IMR-90 (cell line): ENCODE data around the gene PPM1H. TPM values are rescaled to one million over a fixed set of nuclear protein-coding genes. Genes with fewer than 3 reads are reported as not detected.
A peak's percentile ranks its signal among the peaks of the same experiment; 100 is the strongest.

Experiments
- ATAC-seq: fragments of 200-7000 bp; cut with Tn5 transposase; 2 replicates; pipeline ENCODE4 v1.9.1; 2020; ENCODE audit warnings: low read depth, mild to moderate bottlenecking, moderate library complexity
- BruUV-seq: library from RNA; stranded (reverse); fragments of 400-500 nt; replicated peaks from 2 replicates; lab custom pipeline; 2021; lab: Mats Ljungman, UMichigan
- CTCF ChIA-PET: fragments of 300-600 bp; formaldehyde crosslinking; extraction: SDS; loops from one replicate; lab custom pipeline; 2021; ENCODE audit warnings: antibody characterized with exemption; lab: Yijun Ruan, JAX
- POLR2A ChIA-PET: fragments of 300-600 bp; sonication (Branson Sonifier 250); formaldehyde crosslinking; loops from one replicate; lab custom pipeline; 2022; ENCODE audit warnings: antibody characterized with exemption; ENCODE audit not compliant: unreplicated experiment; lab: Charles Lee
- DNase-seq: peaks from one replicate; pipeline ENCODE4 v3.0.0; 2013
- H2AFZ ChIP-seq: replicated peaks from 2 replicates; pipeline ENCODE3; 2013; ENCODE audit warnings: low read length, mild to moderate bottlenecking; ENCODE audit not compliant: poor library complexity
- H2AK5ac ChIP-seq: 2 replicates; pipeline ENCODE4 v1.6.1; 2013; ENCODE audit warnings: low read depth, low read length, inconsistent platforms
- H2AK9ac ChIP-seq: replicated peaks from 2 replicates; pipeline ENCODE3; 2013; ENCODE audit warnings: mild to moderate bottlenecking, low read depth, low read length, moderate library complexity; ENCODE audit not compliant: poor library complexity
- H2BK120ac ChIP-seq: 2 replicates; pipeline ENCODE4 v1.6.1; 2013; ENCODE audit warnings: low read depth, low read length, inconsistent platforms
- H2BK15ac ChIP-seq: 3 replicates; pipeline ENCODE4 v1.6.1; 2013; ENCODE audit warnings: low read depth, low read length, inconsistent platforms
- H2BK20ac ChIP-seq: 2 replicates; pipeline ENCODE4 v1.6.1; 2013; ENCODE audit warnings: low read depth, mild to moderate bottlenecking, inconsistent platforms, low read length, moderate library complexity
- H2BK5ac ChIP-seq: 2 replicates; pipeline ENCODE4 v1.6.1; 2013; ENCODE audit warnings: mild to moderate bottlenecking, low read depth, low read length, inconsistent platforms; ENCODE audit not compliant: poor library complexity, severe bottlenecking
- H3K14ac ChIP-seq: replicated peaks from 2 replicates; pipeline ENCODE4 v1.6.1; 2013; ENCODE audit warnings: low read depth, low read length, inconsistent platforms
- H3K18ac ChIP-seq: 2 replicates; pipeline ENCODE4 v1.6.1; 2013; ENCODE audit warnings: low read depth, low read length, control low read depth
- H3K23ac ChIP-seq: 2 replicates; pipeline ENCODE4 v1.6.1; 2013; ENCODE audit warnings: low read depth, low read length, inconsistent platforms
- H3K27ac ChIP-seq: 2 replicates; pipeline ENCODE4 v1.5.1; 2013; ENCODE audit warnings: mild to moderate bottlenecking, control low read depth, low read length; ENCODE audit not compliant: insufficient read depth
- H3K27me3 ChIP-seq: 2 replicates; pipeline ENCODE4 v1.6.1; 2013; ENCODE audit warnings: low read length; ENCODE audit not compliant: control insufficient read depth, insufficient read depth
- H3K36me3 ChIP-seq: 2 replicates; pipeline ENCODE4 v1.6.1; 2013; ENCODE audit warnings: low read length, mixed read lengths; ENCODE audit not compliant: control insufficient read depth, insufficient read depth
- H3K4ac ChIP-seq: 2 replicates; pipeline ENCODE4 v1.6.1; 2013; ENCODE audit warnings: low read depth, low read length, inconsistent platforms
- H3K4me1 ChIP-seq: 2 replicates; pipeline ENCODE4 v1.6.1; 2013; ENCODE audit warnings: low read length, mixed read lengths; ENCODE audit not compliant: control insufficient read depth, insufficient read depth
- H3K4me2 ChIP-seq: 2 replicates; pipeline ENCODE4 v1.6.1; 2013; ENCODE audit warnings: low read depth, mild to moderate bottlenecking, control low read depth, low read length, moderate library complexity
- H3K4me3 ChIP-seq: 2 replicates; pipeline ENCODE4 v1.5.1; 2013; ENCODE audit warnings: low read depth, mild to moderate bottlenecking, control low read depth, low read length, moderate library complexity; ENCODE audit not compliant: insufficient read depth
- H3K56ac ChIP-seq: 2 replicates; pipeline ENCODE4 v1.6.1; 2013; ENCODE audit warnings: low read length, inconsistent platforms; ENCODE audit not compliant: insufficient read depth; ENCODE audit errors: extremely low read depth
- H3K79me1 ChIP-seq, 2 experiments: 2 replicates each; pipeline ENCODE4 v1.6.1; 2013; ENCODE audit warnings: low read length in 2 of 2, inconsistent platforms in 1 of 2, low read depth in 1 of 2
- H3K9ac ChIP-seq: 2 replicates; pipeline ENCODE4 v1.6.1; 2013; ENCODE audit warnings: low read depth, low read length, control low read depth
- H3K9me1 ChIP-seq: 2 replicates; pipeline ENCODE4 v1.6.1; 2013; ENCODE audit warnings: low read length, inconsistent platforms; ENCODE audit not compliant: insufficient read depth
- H3K9me3 ChIP-seq: 2 replicates; pipeline ENCODE4 v1.6.1; 2013; ENCODE audit warnings: low read length; ENCODE audit not compliant: control insufficient read depth, insufficient read depth
- H4K20me1 ChIP-seq: 2 replicates; pipeline ENCODE4 v1.6.1; 2013; ENCODE audit warnings: low read length, inconsistent platforms; ENCODE audit not compliant: insufficient read depth
- H4K5ac ChIP-seq: 2 replicates; pipeline ENCODE4 v1.6.1; 2013; ENCODE audit warnings: mild to moderate bottlenecking, low read depth, low read length, control low read depth
- H4K8ac ChIP-seq, 2 experiments: 2 replicates each; pipeline ENCODE4 v1.6.1; 2013; ENCODE audit warnings: low read depth in 2 of 2, low read length in 2 of 2, control low read depth in 1 of 2, inconsistent platforms in 1 of 2
- H4K91ac ChIP-seq: 2 replicates; pipeline ENCODE4 v1.6.1; 2013; ENCODE audit warnings: low read depth, low read length, inconsistent platforms; ENCODE audit not compliant: insufficient read depth
- BHLHE40 ChIP-seq: fragments of 150-350 bp; IDR thresholded peaks from 2 replicates; pipeline ENCODE4 v1.6.1; 2016; ENCODE audit warnings: mild to moderate bottlenecking, low read depth, low read length
- CEBPB ChIP-seq: IDR thresholded peaks from 2 replicates; pipeline ENCODE4 v1.6.1; 2012; ENCODE audit warnings: low read depth, low read length, improper control_type of control experiment
- CHD1 ChIP-seq: IDR thresholded peaks from 2 replicates; pipeline ENCODE4 v1.6.1; 2012; ENCODE audit warnings: low read depth, low read length, improper control_type of control experiment
- CTCF ChIP-seq: conservative IDR thresholded peaks from 2 replicates; pipeline ENCODE4 v1.5.1; 2012; ENCODE audit warnings: mild to moderate bottlenecking, low read depth, low read length, improper control_type of control experiment
- FOS ChIP-seq: fragments of 150-350 bp; IDR thresholded peaks from 2 replicates; pipeline ENCODE4 v1.6.1; 2016; ENCODE audit warnings: low read depth, low read length
- MAFK ChIP-seq: IDR thresholded peaks from 2 replicates; pipeline ENCODE4 v1.6.1; 2012; ENCODE audit warnings: low read depth, low read length, improper control_type of control experiment
- MXI1 ChIP-seq: IDR thresholded peaks from 2 replicates; pipeline ENCODE4 v1.6.1; 2012; ENCODE audit warnings: low read depth, mild to moderate bottlenecking, low read length, moderate library complexity, borderline replicate concordance
- POLR2A ChIP-seq: IDR thresholded peaks from 2 replicates; pipeline ENCODE4 v1.6.1; 2012; ENCODE audit warnings: mild to moderate bottlenecking, low read depth, low read length
- RCOR1 ChIP-seq: IDR thresholded peaks from 2 replicates; pipeline ENCODE4 v1.6.1; 2012; ENCODE audit warnings: mild to moderate bottlenecking, low read length, improper control_type of control experiment; ENCODE audit not compliant: insufficient replicate concordance
- RFX5 ChIP-seq: IDR thresholded peaks from 2 replicates; pipeline ENCODE4 v1.8.0; 2012; ENCODE audit warnings: low read depth, mild to moderate bottlenecking, low read length, moderate library complexity
- WGBS, 2 experiments: methylation state at CpG; one replicate each; pipeline versions ENCODE4 v1.1.5 to v1.1.7; 2013; ENCODE audit warnings: missing lambda C conversion rate in 2 of 2; ENCODE audit not compliant: insufficient read length in 1 of 2; ENCODE audit errors: extremely low coverage in 2 of 2; 5-methylcytosine and 5-hydroxymethylcytosine counted together
- dilution Hi-C: fragments of 300-500 bp; cut with HindIII; formaldehyde crosslinking; loops from one replicate; pipeline ENCODE4 v1.14.3; 2018; ENCODE audit warnings: low sequenced_read_pairs; ENCODE audit not compliant: unreplicated experiment
- in situ Hi-C: fragments of 300-500 bp; cut with MboI; formaldehyde crosslinking; loops from 3 replicates; pipeline ENCODE4 v1.14.3; 2019; ENCODE audit warnings: low sequenced_read_pairs, inconsistent platforms, mixed read lengths
- intact Hi-C: fragments of 100-400 bp; cut with micrococcal nuclease; formaldehyde crosslinking; loops from 2 replicates; pipeline ENCODE4 v1.10.0; 2022
- polyA plus RNA-seq, 3 experiments: library from polyadenylated mRNA; depleted of rRNA; stranded (reverse); fragments of >200 nt; gene quantifications; 2 replicates each; pipeline ENCODE4 v1.2.3, GENCODE V29; 2012; ENCODE audit warnings: low replicate concordance in 1 of 3
- total RNA-seq: library from RNA; depleted of rRNA; stranded (reverse); fragments of >200 nt; gene quantifications from 2 replicates; pipeline ENCODE4 v1.2.3, GENCODE V29; 2012
- TF ChIP-seq, protein P1 (sequence below): fragments of 150-350 bp; IDR thresholded peaks from 2 replicates; pipeline ENCODE4 v1.6.1; 2017; ENCODE audit warnings: mild to moderate bottlenecking, antibody characterized with exemption, low read length, low read depth

The PPM1H gene
- total and polyA plus RNA-seq, 2 of the 4 experiments (the other 2 are of a cell fraction): 0.14 to 0.18 TPM

GRCh38 chr12:62737188-62737587 is 197.8 kb downstream of the PPM1H start:
- ChIA-PET CTCF (no interaction called here), POLR2A (no interaction called here)
- Histone ChIP-seq H2BK120ac (no peak overlapping the region), H4K20me1 (no peaks in the 10 kb centered on the region), H3K9me1 (peaks cover 11% of the 10 kb centered on the region), H4K8ac (no peak overlapping the region), H3K9ac (no peak overlapping the region), H3K9me3 (no peaks in the 10 kb centered on the region), H3K18ac (no peak overlapping the region), H3K27ac (no peak overlapping the region), H3K14ac (no peak overlapping the region), H3K27me3 (no peaks in the 10 kb centered on the region; the same call in 1 of the 2 replicates), H4K5ac (no peak overlapping the region), H4K91ac (no peak overlapping the region), H2BK20ac (no peak overlapping the region), H2AK5ac (peak overlapping the region; percentile 33; the same call in 1 of the 2 replicates), H2BK15ac (no peak overlapping the region), H2BK5ac (no peak overlapping the region), H3K79me1 (no peaks in the 10 kb centered on the region), H3K4me2 (no peak overlapping the region), H3K23ac (no peak overlapping the region), H3K4me3 (no peak overlapping the region), H3K4me1 (peaks cover 10% of the 10 kb centered on the region), H2AFZ (peak overlapping the region; percentile 28), H3K4ac (no peak overlapping the region), H2AK9ac (peak overlapping the region; percentile 34), H3K36me3 (no peaks in the 10 kb centered on the region), H3K56ac (no peak overlapping the region)
- ATAC-seq (no peak), DNase-seq (no peak)
- TF ChIP-seq MXI1 (no peak), POLR2A (no peak), FOS (no peak), RCOR1 (no peak), CTCF (no peak), CEBPB (no peak), RFX5 (no peak), MAFK (no peak), BHLHE40 (no peak), CHD1 (no peak)
- TF ChIP-seq, protein P1, sequence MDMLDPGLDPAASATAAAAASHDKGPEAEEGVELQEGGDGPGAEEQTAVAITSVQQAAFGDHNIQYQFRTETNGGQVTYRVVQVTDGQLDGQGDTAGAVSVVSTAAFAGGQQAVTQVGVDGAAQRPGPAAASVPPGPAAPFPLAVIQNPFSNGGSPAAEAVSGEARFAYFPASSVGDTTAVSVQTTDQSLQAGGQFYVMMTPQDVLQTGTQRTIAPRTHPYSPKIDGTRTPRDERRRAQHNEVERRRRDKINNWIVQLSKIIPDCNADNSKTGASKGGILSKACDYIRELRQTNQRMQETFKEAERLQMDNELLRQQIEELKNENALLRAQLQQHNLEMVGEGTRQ: no peak
- BruUV-seq: no TSS peak
- intact Hi-C loops: no loop called here
- dilution Hi-C loops: no loop called here
- in situ Hi-C loops: no loop called here
- WGBS, 2 experiments: 100% methylated on average over 4 of the region's 11 CpGs; no CpG with 5 or more reads in 1 of the 2 experiments
